ENCODE measurements around the gene ASIC2. TPM values are rescaled to one million over a fixed set of nuclear protein-coding genes. Genes with fewer than 3 reads are reported as not detected.

Gene ASIC2
- total and polyA plus RNA-seq, 7 donors, result 0.01 TPM; not detected in 6

GRCh38 chr17:33269337-33270060 lies 23.6 kb downstream of the ASIC2 start:
- WGBS, 3 donors, result 64 to 74% (median 66%) methylated on average over 2 of the region's 2 CpGs
- Histone ChIP-seq H3K4me1 (no peaks in the 10 kb centered on the region), H3K36me3 (ENCODE audit: insufficient read depth in 1 of 2, low read depth in 1 of 2) (no peaks in the 10 kb centered on the region), H3K4me3 (no peak overlapping the region), H3K27me3 (ENCODE audit: insufficient read depth in 3 of 3, low read length in 2 of 3) (peaks cover 0 to 26% (median 0%) of the 10 kb centered on the region in 3 donors), H3K9me3 (no peaks in the 10 kb centered on the region), H3K27ac (no peak overlapping the region)
- no peak for ATAC-seq
- intact Hi-C loops (cut with DNase I), result no loop called here
- TF ChIP-seq CTCF (IDR thresholded peaks at IDR 0.05), result no peak
- DNase-seq, result no peak

GRCh38 chr17:33267851-33268548 lies 25.1 kb downstream of the ASIC2 start:
- Histone ChIP-seq H3K9me3 (no peaks in the 10 kb centered on the region), H3K27ac (no peak overlapping the region), H3K4me3 (no peak overlapping the region), H3K36me3 (ENCODE audit: insufficient read depth in 1 of 2, low read depth in 1 of 2) (no peaks in the 10 kb centered on the region), H3K4me1 (no peaks in the 10 kb centered on the region), H3K27me3 (ENCODE audit: insufficient read depth in 3 of 3, low read length in 2 of 3) (peaks cover 0 to 30% (median 0%) of the 10 kb centered on the region in 3 donors)
- DNase-seq (no peak), ATAC-seq (no peak)
- TF ChIP-seq CTCF (IDR thresholded peaks at IDR 0.05), result no peak
- intact Hi-C loops (cut with DNase I), result no loop called here
- 76 to 94% (median 87%) methylated on average over 5 of the region's 5 CpGs for WGBS, 3 donors

- Histone ChIP-seq H3K4me3 (no peak overlapping the region), H3K27me3 (ENCODE audit: insufficient read depth in 3 of 3, low read length in 2 of 3) (peaks cover 0 to 30% (median 0%) of the 10 kb centered on the region in 3 donors), H3K36me3 (ENCODE audit: insufficient read depth in 1 of 2, low read depth in 1 of 2) (no peaks in the 10 kb centered on the region), H3K27ac (no peak overlapping the region), H3K9me3 (no peaks in the 10 kb centered on the region), H3K4me1 (no peaks in the 10 kb centered on the region)
- DNase-seq (no peak), ATAC-seq (no peak)
- TF ChIP-seq CTCF (IDR thresholded peaks at IDR 0.05), result no peak
- 58 to 79% (median 67%) methylated on average over 6 of the region's 6 CpGs for WGBS, 3 donors
- intact Hi-C loops (cut with DNase I), result no loop called here
These were observed 25.8 kb downstream of the ASIC2 start for GRCh38 chr17:33267271-33267790.

- TF ChIP-seq CTCF (IDR thresholded peaks at IDR 0.05), result no peak
- no peak for DNase-seq
- H3K27ac ChIP-seq, result no peak overlapping the region
- ATAC-seq, result no peak
- H3K4me3 ChIP-seq, result no peak overlapping the region
- no peaks in the 10 kb centered on the region for H3K4me1 ChIP-seq
- 56 to 67% (median 57%) methylated on average over 10 of the region's 10 CpGs for WGBS, 3 donors
- no peaks in the 10 kb centered on the region for H3K9me3 ChIP-seq
- intact Hi-C loops (cut with DNase I), result no loop called here
- no peaks in the 10 kb centered on the region for H3K36me3 ChIP-seq (ENCODE audit: insufficient read depth in 1 of 2, low read depth in 1 of 2)
- peaks cover 0 to 25% (median 0%) of the 10 kb centered on the region in 3 donors for H3K27me3 ChIP-seq (ENCODE audit: insufficient read depth in 3 of 3, low read length in 2 of 3)
These were observed 26.5 kb downstream of the ASIC2 start for GRCh38 chr17:33266611-33267010.
